Prostate gland (tissue), 2 donors: ENCODE results near the gene DCTN3.

ENCODE experiments used
- POLR2A ChIP-seq: fragments of 450-650 bp; IDR thresholded peaks from one replicate; pipeline ENCODE4 v1.6.1; 2016; ENCODE audit warnings: antibody characterized with exemption, mild to moderate bottlenecking
- TF ChIP-seq, protein P1 (sequence below), 4 experiments: fragments of 200-600 bp in 2 of 4; fragments of 450-650 bp in 2 of 4; sonication (generic) in 2 of 4; IDR thresholded peaks; 1 replicate in 3 of 4; 2 replicates in 1 of 4; pipeline ENCODE4 v1.5.1; 2016 to 2019; ENCODE audit warnings: antibody characterized with exemption in 4 of 4, mild to moderate bottlenecking in 2 of 4, moderate library complexity in 2 of 4

- TF ChIP-seq, protein P1, sequence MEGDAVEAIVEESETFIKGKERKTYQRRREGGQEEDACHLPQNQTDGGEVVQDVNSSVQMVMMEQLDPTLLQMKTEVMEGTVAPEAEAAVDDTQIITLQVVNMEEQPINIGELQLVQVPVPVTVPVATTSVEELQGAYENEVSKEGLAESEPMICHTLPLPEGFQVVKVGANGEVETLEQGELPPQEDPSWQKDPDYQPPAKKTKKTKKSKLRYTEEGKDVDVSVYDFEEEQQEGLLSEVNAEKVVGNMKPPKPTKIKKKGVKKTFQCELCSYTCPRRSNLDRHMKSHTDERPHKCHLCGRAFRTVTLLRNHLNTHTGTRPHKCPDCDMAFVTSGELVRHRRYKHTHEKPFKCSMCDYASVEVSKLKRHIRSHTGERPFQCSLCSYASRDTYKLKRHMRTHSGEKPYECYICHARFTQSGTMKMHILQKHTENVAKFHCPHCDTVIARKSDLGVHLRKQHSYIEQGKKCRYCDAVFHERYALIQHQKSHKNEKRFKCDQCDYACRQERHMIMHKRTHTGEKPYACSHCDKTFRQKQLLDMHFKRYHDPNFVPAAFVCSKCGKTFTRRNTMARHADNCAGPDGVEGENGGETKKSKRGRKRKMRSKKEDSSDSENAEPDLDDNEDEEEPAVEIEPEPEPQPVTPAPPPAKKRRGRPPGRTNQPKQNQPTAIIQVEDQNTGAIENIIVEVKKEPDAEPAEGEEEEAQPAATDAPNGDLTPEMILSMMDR (IDR thresholded peaks at IDR 0.05), result no peak
- TF ChIP-seq POLR2A, result no peak
These were observed 54.4 kb downstream of the DCTN3 start for GRCh38 chr9:34565856-34566255.
